K562 (cell line): Measurements from ENCODE around the gene OSTF1. TPM values are rescaled to one million over a fixed set of nuclear protein-coding genes. Genes with fewer than 3 reads are reported as not detected.
A peak's percentile ranks its signal among the peaks of the same experiment; 100 is the strongest.

Experiments used
- ATAC-seq: fragments of 200-7000 bp; cut with Tn5 transposase; 3 replicates; pipeline ENCODE4 v1.9.1; 2020; ENCODE audit warnings: moderate library complexity
- BruUV-seq: library from RNA; stranded (reverse); fragments of 400-500 nt; replicated peaks from 2 replicates; lab custom pipeline; 2021; lab: Mats Ljungman, UMichigan
- CTCF ChIA-PET: fragments of 300-600 bp; formaldehyde crosslinking; extraction: SDS; loops from one replicate; lab custom pipeline; 2021; ENCODE audit warnings: low intra/inter-chr PET ratio; lab: Yijun Ruan, JAX
- POLR2A ChIA-PET: fragments of 300-600, 350-650 bp; sonication (Branson Sonifier 250); formaldehyde crosslinking; extraction: SDS; loops from one replicate; lab custom pipeline; 2021; ENCODE audit warnings: antibody characterized with exemption, inconsistent platforms; lab: Yijun Ruan, JAX
- DNase-seq, 4 experiments: peaks; one replicate each; pipeline versions ENCODE4 v3.0.0 to v3.0.0-alpha.2; 2011 to 2018; ENCODE audit warnings: low spot score in 3 of 4, mixed read lengths in 3 of 4; ENCODE audit errors: extremely low read depth in 1 of 4
- FAIRE-seq: peaks from 2 replicates; lab custom pipeline; 2011; peaks lifted over from hg19 to GRCh38; lab: Jason Lieb, UNC
- H2AFZ ChIP-seq: 2 replicates; pipeline ENCODE4 v1.6.0; 2011; ENCODE audit warnings: low read depth, low read length, control low read depth, inconsistent platforms
- H3K27ac ChIP-seq: fragments of 200-600 bp; 3 replicates; pipeline ENCODE4 v1.8.0; 2011; ENCODE audit warnings: low read depth, mild to moderate bottlenecking, control low read depth, inconsistent platforms, low read length, moderate library complexity, mixed read lengths; ENCODE audit errors: extremely low read depth
- H3K27me3 ChIP-seq, 2 experiments: fragments of 300-600 bp in 1 of 2; 2 replicates in 1 of 2; 3 replicates in 1 of 2; pipeline versions ENCODE4 v1.6.0 to v1.8.0; 2011; ENCODE audit warnings: inconsistent platforms in 2 of 2, low read length in 2 of 2, mild to moderate bottlenecking in 1 of 2, mixed read lengths in 1 of 2, moderate library complexity in 1 of 2; ENCODE audit not compliant: control insufficient read depth in 2 of 2, insufficient read depth in 2 of 2
- H3K36me3 ChIP-seq: fragments of 300-600 bp; 3 replicates; pipeline ENCODE4 v1.8.0; 2011; ENCODE audit warnings: mild to moderate bottlenecking, low read length, inconsistent platforms; ENCODE audit not compliant: control insufficient read depth, insufficient read depth
- H3K4me1 ChIP-seq, 2 experiments: fragments of 200-600 bp in 1 of 2; replicated peaks in 1 of 2; 2 replicates in 1 of 2; 3 replicates in 1 of 2; pipeline versions ENCODE4 v1.5.1 to v1.8.0; 2011; ENCODE audit warnings: inconsistent platforms in 2 of 2, low read length in 2 of 2, mild to moderate bottlenecking in 1 of 2, mixed read lengths in 1 of 2, moderate library complexity in 1 of 2; ENCODE audit not compliant: control insufficient read depth in 2 of 2, insufficient read depth in 2 of 2
- H3K4me2 ChIP-seq: 2 replicates; pipeline ENCODE4 v1.6.1; 2011; ENCODE audit warnings: low read length, control low read depth, inconsistent platforms, mixed read lengths; ENCODE audit not compliant: insufficient read depth
- H3K4me3 ChIP-seq: fragments of 200-600 bp; sonication (generic), shearing (Covaris generic); 2 replicates; pipeline ENCODE4 v1.5.1; 2016; ENCODE audit warnings: control low read depth, inconsistent platforms
- H3K79me2 ChIP-seq: fragments of 200-600 bp; 3 replicates; pipeline ENCODE4 v1.8.0; 2011; ENCODE audit warnings: low read length, inconsistent platforms; ENCODE audit not compliant: control insufficient read depth, insufficient read depth
- H3K9ac ChIP-seq, 2 experiments: 2 replicates each; pipeline versions ENCODE4 v1.6.0 to v1.6.1; 2011; ENCODE audit warnings: low read depth in 2 of 2, low read length in 2 of 2, control low read depth in 1 of 2, inconsistent platforms in 1 of 2, mild to moderate bottlenecking in 1 of 2, mixed read lengths in 1 of 2; ENCODE audit not compliant: insufficient read depth in 1 of 2
- H3K9me1 ChIP-seq: one replicate; pipeline ENCODE4 v1.6.0; 2011; ENCODE audit warnings: inconsistent platforms, mild to moderate bottlenecking, low read length, moderate library complexity; ENCODE audit not compliant: control insufficient read depth, insufficient read depth
- H3K9me3 ChIP-seq: replicated peaks from 2 replicates; pipeline ENCODE4 v1.5.1; 2011; ENCODE audit warnings: low read depth, low read length, inconsistent platforms; ENCODE audit not compliant: control insufficient read depth, insufficient read depth
- H4K20me1 ChIP-seq: replicated peaks from 2 replicates; pipeline ENCODE4 v1.6.1; 2011; ENCODE audit warnings: low read length, inconsistent platforms, mixed read lengths; ENCODE audit not compliant: control insufficient read depth, insufficient read depth
- BHLHE40 ChIP-seq: IDR thresholded peaks from 2 replicates; pipeline ENCODE4 v1.6.1; 2011; ENCODE audit warnings: low read length, improper control_type of control experiment
- HMG20B ChIP-seq: fragments of 250-450 bp; sonication (Bioruptor Pico); IDR thresholded peaks from 2 replicates; pipeline ENCODE4 v1.5.0; 2021; ENCODE audit warnings: mild to moderate bottlenecking
- NCOA4 ChIP-seq: fragments of 450-650 bp; IDR thresholded peaks from 2 replicates; pipeline ENCODE4 v1.6.1; 2018; ENCODE audit warnings: mild to moderate bottlenecking; ENCODE audit not compliant: partially characterized antibody
- ZNF407 ChIP-seq: fragments of 450-650 bp; IDR thresholded peaks from 2 replicates; pipeline ENCODE4 v1.6.1; 2016; ENCODE audit warnings: low read depth
- WGBS: fragments of 100-300 bp; shearing (Covaris generic); methylation state at CpG from one replicate; pipeline ENCODE4 v1.1.6; 2016; ENCODE audit warnings: low coverage, mixed read lengths; ENCODE audit not compliant: insufficient coverage; ENCODE audit errors: missing lambda C conversion rate; 5-methylcytosine and 5-hydroxymethylcytosine counted together
- in situ Hi-C: fragments of 300-500 bp; cut with MboI; formaldehyde crosslinking; loops from 4 replicates; pipeline ENCODE4 v1.15.0; 2018; ENCODE audit warnings: inconsistent platforms, mixed read lengths
- intact Hi-C: fragments of 100-400 bp; cut with micrococcal nuclease; formaldehyde crosslinking; loops from 2 replicates; pipeline ENCODE4 v1.14.2; 2022
- polyA plus RNA-seq, 8 experiments: library from polyadenylated mRNA; depleted of rRNA in 4 of 8; stranded (reverse) in 5 of 8; unstranded in 3 of 8; fragments of >200 nt; fragmentation: Nextera tagmentation in 2 of 8; fragmentation: Illumina TruSeq in 1 of 8; extraction: Ambion mirVana in 2 of 8; extraction: Trizol in 1 of 8; gene quantifications; 2 replicates each; pipeline versions ENCODE4 v1.2.1 to v1.2.3, GENCODE V29; 2011 to 2014; ENCODE audit warnings: inconsistent platforms in 1 of 8, missing spikeins in 1 of 8
- total RNA-seq, 7 experiments: library from RNA; depleted of rRNA in 6 of 7; stranded (reverse); fragments of >200 nt in 6 of 7; fragmentation: Illumina TruSeq in 2 of 7; extraction: Trizol in 2 of 7; gene quantifications; 2 replicates each; pipeline versions ENCODE4 v1.2.1 to v1.2.3, GENCODE V29; 2011 to 2021; ENCODE audit warnings: low replicate concordance in 1 of 7

Gene OSTF1
- total and polyA plus RNA-seq, 9 of the 15 experiments (the other 6 are each of a cell fraction or from before 2014, with no cell fraction given), result 15.0 to 37.3 (median 23.0) TPM

- in situ Hi-C loops (no loop called here), intact Hi-C loops (no loop called here)
- DNase-seq (no peak), ATAC-seq (no peak), FAIRE-seq (peak; percentile 26)
- no peaks in the 10 kb centered on the region for H3K79me2 ChIP-seq
- H3K36me3 ChIP-seq, result no peaks in the 10 kb centered on the region; the same call in 2 of the 3 replicates
- no TSS peak for BruUV-seq
- H3K27ac ChIP-seq, result no peak overlapping the region
- no peaks in the 10 kb centered on the region for H3K27me3 ChIP-seq
- H4K20me1 ChIP-seq, result no peaks in the 10 kb centered on the region
- H3K4me3 ChIP-seq, result no peak overlapping the region
- TF ChIP-seq HMG20B (no peak), BHLHE40 (no peak), ZNF407 (no peak), NCOA4 (no peak)
- CTCF ChIA-PET, result no interaction called here
- H2AFZ ChIP-seq, result peak overlapping the region; percentile 44; the same call in 1 of the 2 replicates
- no peak overlapping the region for H3K9ac ChIP-seq
- no peaks in the 10 kb centered on the region for H3K9me1 ChIP-seq
- H3K4me1 ChIP-seq, result peaks cover 0 to 12% of the 10 kb centered on the region in 2 experiments; a peak in 4 of 5 replicates
- H3K9me3 ChIP-seq, result no peaks in the 10 kb centered on the region
- H3K4me2 ChIP-seq, result no peak overlapping the region
- POLR2A ChIA-PET, result no interaction called here
- 42% methylated on average over 2 of the region's 2 CpGs for WGBS
Measured at GRCh38 chr9:75168270-75169178, 80.2 kb downstream of the OSTF1 start.
